Measurements from ENCODE around the gene CDC25B.
"Not testable (repeated sequence)": the region's sequence is repeated elsewhere in the genome, so short reads cannot be mapped to it uniquely, and the experiment has no call there.

Gene CDC25B

GRCh38 chr20:3786126-3786484 is 10.0 kb upstream of the CDC25B start:
- DNase-seq = peak; percentile 57 to 66

GRCh38 chr20:3786665-3787323 is 9.3 kb upstream of the CDC25B start, which contains the start of gene CENPB:
Gene CENPB, minus strand, starts transcription at chr20:3786740. Its CDS starts 257 bp downstream, at chr20:3786483.
- peak; percentile 92 to 95 for DNase-seq

GRCh38 chr20:3787324-3788014 is 8.6 kb upstream of the CDC25B start:
- no peak for DNase-seq

GRCh38 chr20:3788685-3789155 is 7.4 kb upstream of the CDC25B start:
- no peak for DNase-seq

GRCh38 chr20:3789201-3789600 is 6.9 kb upstream of the CDC25B start:
- DNase-seq = not testable (repeated sequence)

- not testable (repeated sequence) for DNase-seq
Measured at GRCh38 chr20:3794168-3794567, 1.9 kb upstream of the CDC25B start.

- no peak for DNase-seq
Measured at GRCh38 chr20:3794701-3795420, 1.2 kb upstream of the CDC25B start.

- peak; percentile 41 to 46 for DNase-seq
Measured at GRCh38 chr20:3796477-3797225, 541 bp downstream of the CDC25B start.

- DNase-seq = peak; percentile 28 to 31
Measured at GRCh38 chr20:3797226-3797545, 1.1 kb downstream of the CDC25B start.

GRCh38 chr20:3797592-3798372 is 1.7 kb downstream of the CDC25B start:
- peak; percentile 58 to 64 for DNase-seq

GRCh38 chr20:3798373-3798768 is 2.3 kb downstream of the CDC25B start:
- peak in 1 of 2 experiments; percentile 15 for DNase-seq

- no peak for DNase-seq
Measured at GRCh38 chr20:3798908-3799248, 2.8 kb downstream of the CDC25B start.

- no peak for DNase-seq
Measured at GRCh38 chr20:3800256-3800877, 4.3 kb downstream of the CDC25B start.

- no peak for DNase-seq
Measured at GRCh38 chr20:3800878-3801260, 4.8 kb downstream of the CDC25B start.

- DNase-seq = peak in 1 of 2 experiments; percentile 30
Measured at GRCh38 chr20:3801299-3801698, 5.2 kb downstream of the CDC25B start.

- no peak for DNase-seq
Measured at GRCh38 chr20:3801846-3802245, 5.7 kb downstream of the CDC25B start.

GRCh38 chr20:3802524-3803239 is 6.6 kb downstream of the CDC25B start:
- DNase-seq = no peak

- no peak for DNase-seq
Measured at GRCh38 chr20:3803289-3803688, 7.2 kb downstream of the CDC25B start.

GRCh38 chr20:3803854-3804253 is 7.7 kb downstream of the CDC25B start:
- DNase-seq = no peak

- no peak for DNase-seq
Measured at GRCh38 chr20:3804254-3804751, 8.2 kb downstream of the CDC25B start.

- peak in 1 of 2 experiments; percentile 15 for DNase-seq
Measured at GRCh38 chr20:3804781-3805180, 8.7 kb downstream of the CDC25B start.
